Ishikawa (cell line): ENCODE measurements around the gene ACBD6.

Experiments
- EP300 ChIP-seq: IDR thresholded peaks from 2 replicates; pipeline ENCODE4 v1.6.1; 2012; ENCODE audit warnings: borderline replicate concordance
- MAX ChIP-seq: IDR thresholded peaks from 2 replicates; pipeline ENCODE4 v1.6.1; 2012
- TAF1 ChIP-seq: IDR thresholded peaks from 2 replicates; pipeline ENCODE4 v1.6.1; 2012; ENCODE audit warnings: low read depth, mild to moderate bottlenecking
- TF ChIP-seq, protein P1 (sequence below): IDR thresholded peaks from 2 replicates; pipeline ENCODE4 v1.6.1; 2012

GRCh38 chr1:180238675-180239074, 263.7 kb downstream of the ACBD6 start:
- TF ChIP-seq, protein P1, sequence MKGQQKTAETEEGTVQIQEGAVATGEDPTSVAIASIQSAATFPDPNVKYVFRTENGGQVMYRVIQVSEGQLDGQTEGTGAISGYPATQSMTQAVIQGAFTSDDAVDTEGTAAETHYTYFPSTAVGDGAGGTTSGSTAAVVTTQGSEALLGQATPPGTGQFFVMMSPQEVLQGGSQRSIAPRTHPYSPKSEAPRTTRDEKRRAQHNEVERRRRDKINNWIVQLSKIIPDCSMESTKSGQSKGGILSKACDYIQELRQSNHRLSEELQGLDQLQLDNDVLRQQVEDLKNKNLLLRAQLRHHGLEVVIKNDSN: no peak
- TF ChIP-seq EP300 (no peak), MAX (no peak), TAF1 (no peak)
